Measurements from ENCODE around the gene MYL12A. TPM values are rescaled to one million over a fixed set of nuclear protein-coding genes. Genes with fewer than 3 reads are reported as not detected.

Gene MYL12A
- total and polyA plus RNA-seq, 2 experiments from 2014 or later = 206 to 502 TPM

GRCh38 chr18:3207565-3207964 lies 40.0 kb upstream of the MYL12A start:
- no peak overlapping the region for H3K27ac Mint-ChIP-seq
- no peaks in the 10 kb centered on the region for H3K27me3 Mint-ChIP-seq (ENCODE audit: insufficient read depth, low read depth, poor library complexity)
- Histone ChIP-seq H2AFZ (no peak overlapping the region), H3K4me3 (no peak overlapping the region), H3K79me2 (replicated peaks; ENCODE audit: insufficient read depth) (no peaks in the 10 kb centered on the region), H3K36me3 (ENCODE audit: insufficient read depth) (no peaks in the 10 kb centered on the region), H4K20me1 (replicated peaks; ENCODE audit: insufficient read depth) (no peaks in the 10 kb centered on the region), H3K4me2 (no peak overlapping the region), H3K27me3 (ENCODE audit: insufficient read depth) (no peaks in the 10 kb centered on the region), H3K4me1 (ENCODE audit: insufficient read depth) (no peaks in the 10 kb centered on the region; the same call in 1 of the 2 replicates), H3F3A (replicated peaks; ENCODE audit: low read depth) (no peaks in the 10 kb centered on the region), H3K9me2 (ENCODE audit: insufficient read depth) (no peaks in the 10 kb centered on the region), H3K27ac (ENCODE audit: low read depth) (no peak overlapping the region)
- ATAC-seq = peak; percentile 41; the same call in 2 of the 3 replicates
- peaks cover 9% of the 10 kb centered on the region for H3K4me1 Mint-ChIP-seq
- no peak for DNase-seq (ENCODE audit: low spot score)
- TF ChIP-seq EZH2 (IDR thresholded peaks at IDR 0.05; ENCODE audit: low read depth, unreplicated experiment) = no peak
- no peak for TF ChIP-seq REST (IDR thresholded peaks at IDR 0.05; ENCODE audit: unreplicated experiment)
- no peak for TF ChIP-seq JUNB (IDR thresholded peaks at IDR 0.05; ENCODE audit: unreplicated experiment)
- TF ChIP-seq NANOG (IDR thresholded peaks at IDR 0.05; ENCODE audit: borderline replicate concordance) = no peak
- no peak for TF ChIP-seq ZNF331 (CRISPR knock-in tag; IDR thresholded peaks at IDR 0.05; ENCODE audit: low read depth)
- no peak for TF ChIP-seq STAT1 (IDR thresholded peaks at IDR 0.05; ENCODE audit: unreplicated experiment)
- no peak for TF ChIP-seq ZNF462 (CRISPR knock-in tag; IDR thresholded peaks at IDR 0.05)
- TF ChIP-seq, protein P1, sequence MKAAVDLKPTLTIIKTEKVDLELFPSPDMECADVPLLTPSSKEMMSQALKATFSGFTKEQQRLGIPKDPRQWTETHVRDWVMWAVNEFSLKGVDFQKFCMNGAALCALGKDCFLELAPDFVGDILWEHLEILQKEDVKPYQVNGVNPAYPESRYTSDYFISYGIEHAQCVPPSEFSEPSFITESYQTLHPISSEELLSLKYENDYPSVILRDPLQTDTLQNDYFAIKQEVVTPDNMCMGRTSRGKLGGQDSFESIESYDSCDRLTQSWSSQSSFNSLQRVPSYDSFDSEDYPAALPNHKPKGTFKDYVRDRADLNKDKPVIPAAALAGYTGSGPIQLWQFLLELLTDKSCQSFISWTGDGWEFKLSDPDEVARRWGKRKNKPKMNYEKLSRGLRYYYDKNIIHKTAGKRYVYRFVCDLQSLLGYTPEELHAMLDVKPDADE (IDR thresholded peaks at IDR 0.05) = no peak
- TF ChIP-seq CREB1 (CRISPR knock-in tag; IDR thresholded peaks at IDR 0.05; ENCODE audit: low read depth) = no peak
- no peak for TF ChIP-seq ZNF114 (CRISPR knock-in tag; IDR thresholded peaks at IDR 0.05)
- TF ChIP-seq EZH2phosphoT487 (IDR thresholded peaks at IDR 0.05; ENCODE audit: unreplicated experiment) = no peak
- TF ChIP-seq CTCF (conservative IDR thresholded peaks at IDR 0.05; ENCODE audit: low read depth in 2 of 2) = no peak
- no peak for TF ChIP-seq POLR2AphosphoS5 (IDR thresholded peaks at IDR 0.05; ENCODE audit: low read depth)
- H3K36me3 Mint-ChIP-seq (ENCODE audit: low read depth) = no peaks in the 10 kb centered on the region
- H3K9me3 Mint-ChIP-seq = no peaks in the 10 kb centered on the region; the same call in 2 of the 3 replicates
- no peak overlapping the region for H3K4me3 Mint-ChIP-seq
